CD4-positive, alpha-beta T cell treated with Interleukin-6 at 100 ng/mL for 8 hours (primary cell): ENCODE results near the gene CUEDC1.
"Not testable (repeated sequence)": the region's sequence is repeated elsewhere in the genome, so short reads cannot be mapped to it uniquely, and the experiment has no call there.

Source experiments
- DNase-seq: peaks from one replicate; pipeline ENCODE4 v3.0.0-alpha.2; 2020; ENCODE audit warnings: mixed read lengths, low spot score

CUEDC1 gene

DNA sequence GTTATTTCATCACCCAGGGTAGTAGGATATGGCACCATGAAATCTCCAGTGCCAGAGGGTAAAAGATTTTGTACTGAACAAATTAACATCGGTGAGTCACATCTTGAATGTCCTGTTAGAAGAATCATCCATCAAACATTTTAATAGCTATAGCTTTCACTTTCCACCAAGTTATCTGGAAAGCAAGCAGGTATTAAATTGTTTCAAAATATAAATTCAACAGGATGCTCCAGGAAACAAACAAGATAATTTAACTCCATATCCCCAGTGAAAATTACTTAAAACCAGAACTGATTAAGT, 30.4 kb upstream of the CUEDC1 start:
- no peak for DNase-seq

DNA sequence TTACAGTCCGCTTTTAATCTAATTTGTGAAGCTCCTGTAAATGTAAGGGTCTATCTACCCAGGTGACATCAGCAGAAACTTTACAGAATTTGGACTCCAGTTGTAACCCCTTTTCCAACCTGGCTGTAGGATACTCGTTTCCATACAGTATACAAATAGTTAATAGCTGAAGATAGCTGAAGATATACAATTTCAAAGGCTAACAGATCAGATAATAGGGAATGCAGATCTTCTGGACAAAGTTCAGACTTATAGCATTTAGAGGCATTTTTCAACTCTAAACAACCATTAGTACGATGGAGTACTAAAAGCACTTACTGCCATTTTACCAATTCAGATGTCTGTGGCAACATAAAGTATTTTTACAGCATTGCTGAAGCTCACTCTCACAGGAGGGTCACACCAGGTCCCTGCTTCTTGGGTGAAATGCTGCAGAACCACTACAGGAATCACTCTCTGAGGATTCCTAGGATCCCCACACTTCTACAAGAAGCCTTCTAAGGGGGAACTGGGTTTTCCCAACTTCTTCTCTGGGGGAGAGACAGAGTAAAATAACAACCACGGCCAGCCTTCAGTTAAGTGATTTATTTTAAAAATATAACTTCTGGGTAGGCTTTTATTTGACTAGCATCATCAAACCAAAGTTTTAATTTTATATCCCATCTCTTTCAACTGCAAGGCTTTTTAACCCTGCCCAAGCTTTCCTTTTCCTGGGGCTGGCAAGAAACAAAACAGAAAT, 29.9 kb upstream of the CUEDC1 start:
- DNase-seq = no peak

DNA sequence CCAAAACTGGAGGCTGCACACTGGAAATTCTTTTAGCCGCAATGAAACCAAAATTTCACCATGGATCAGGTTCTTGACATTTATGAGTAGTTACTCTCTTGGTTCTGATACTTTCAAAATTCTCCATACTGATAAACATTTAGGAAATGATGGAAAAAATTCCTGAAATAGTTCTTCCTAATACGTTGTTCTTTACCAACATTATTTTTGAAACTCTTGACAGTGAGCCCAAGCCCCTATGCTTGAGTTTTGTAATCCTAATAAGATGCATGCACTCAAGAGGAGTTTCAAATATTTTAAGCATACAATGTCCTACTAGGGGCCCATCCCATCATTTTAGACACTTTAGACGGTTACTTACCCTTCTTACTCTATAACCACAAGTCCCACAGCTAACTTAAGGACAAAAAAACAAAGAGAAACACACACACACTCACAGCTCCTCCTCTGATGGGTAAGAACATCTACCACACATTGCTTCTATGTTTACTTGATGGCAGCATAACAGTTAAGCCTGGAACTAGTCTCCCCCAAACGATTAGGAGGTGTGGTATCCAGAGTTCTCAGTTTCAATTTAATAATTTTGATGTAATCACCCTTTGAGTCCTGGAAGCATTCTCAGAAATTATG, 29.2 kb upstream of the CUEDC1 start:
- DNase-seq = no peak

DNA sequence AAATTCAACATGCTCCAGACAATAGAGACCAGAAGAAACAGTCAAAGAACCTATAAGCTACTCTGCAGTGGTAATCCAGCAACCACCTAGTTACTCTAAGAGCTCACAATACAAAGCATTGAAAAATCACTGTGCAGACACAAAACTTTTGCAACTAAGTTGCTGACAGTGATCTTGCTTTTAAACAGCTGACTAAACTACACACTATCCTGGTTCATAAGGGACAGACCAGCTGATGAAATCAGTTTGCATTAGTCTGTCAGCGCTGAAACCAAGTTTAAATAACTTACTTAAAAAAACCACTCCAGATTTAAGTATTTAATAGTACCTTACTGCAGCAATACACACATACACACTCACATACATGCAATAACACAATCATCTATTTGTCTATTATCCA, 28.2 kb upstream of the CUEDC1 start:
- no peak for DNase-seq

DNA sequence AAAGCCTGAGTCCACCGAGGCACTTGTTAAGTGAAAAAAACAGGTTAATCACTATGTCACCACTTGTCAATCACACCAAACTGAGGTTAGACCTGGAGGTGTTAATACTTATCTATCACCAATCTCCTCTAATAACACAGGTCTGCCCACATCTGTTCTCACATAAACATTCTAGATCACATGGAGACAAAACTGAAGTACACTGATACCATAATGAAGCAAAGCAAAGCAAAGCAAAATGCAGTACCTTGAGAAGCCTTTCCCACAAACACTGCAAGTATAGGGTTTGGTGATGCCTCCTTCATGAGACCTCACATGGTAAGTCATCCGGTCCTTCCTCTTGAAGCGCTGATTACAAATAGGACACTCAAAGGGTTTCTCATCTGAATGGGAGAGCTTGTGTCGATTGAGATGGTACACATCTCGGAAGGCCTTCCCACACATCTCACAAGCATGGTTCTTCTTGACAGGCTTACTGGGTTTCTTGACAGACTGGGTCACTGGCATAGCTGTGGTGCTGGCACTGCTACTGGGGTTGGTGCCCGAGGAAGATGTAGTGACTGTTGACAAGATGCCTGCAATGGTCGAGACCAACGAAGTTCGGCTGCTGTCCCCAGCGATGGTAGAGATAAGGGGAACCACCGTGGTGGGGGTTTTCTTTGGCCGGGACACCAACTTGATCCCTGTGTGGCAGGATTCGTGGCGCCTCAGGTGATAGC, 27.4 kb upstream of the CUEDC1 start:
- no peak for DNase-seq

DNA sequence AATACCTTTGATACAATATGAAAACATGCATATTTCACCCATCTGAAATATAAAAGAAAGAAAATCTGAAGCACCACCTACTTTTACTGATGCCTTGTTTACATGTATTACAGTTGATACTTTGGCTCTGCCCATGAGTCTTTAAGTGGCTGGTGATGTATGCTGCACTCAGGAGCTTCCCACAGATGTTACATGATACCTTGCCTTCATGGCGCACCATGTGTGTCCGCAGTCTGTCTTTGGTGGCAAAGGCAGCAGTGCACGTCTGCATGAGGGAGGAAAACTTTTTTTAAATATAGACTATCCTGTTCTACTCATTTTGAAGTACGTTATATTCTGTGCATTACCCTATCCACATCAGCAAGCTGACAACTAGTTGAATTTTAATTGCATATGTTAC, 25.3 kb upstream of the CUEDC1 start:
- no peak for DNase-seq

DNA sequence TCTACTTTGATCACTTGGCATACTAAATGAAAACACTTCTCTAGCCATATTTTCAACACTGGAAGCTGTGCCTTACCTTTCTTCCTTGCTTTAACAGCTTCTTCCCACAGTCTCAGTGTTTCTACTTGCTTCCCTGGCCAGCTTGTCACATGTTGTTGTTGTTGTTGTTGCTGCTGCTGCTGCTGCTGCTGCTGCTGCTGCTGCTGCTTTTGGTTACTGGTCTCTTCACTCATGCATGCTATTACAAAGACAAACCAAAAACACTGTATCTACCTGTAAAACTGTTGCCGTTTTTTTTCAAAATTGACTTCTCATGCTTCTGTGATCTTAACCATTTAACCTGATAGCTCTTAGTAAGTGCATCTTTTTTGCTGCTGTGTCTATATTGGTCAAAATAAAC, 23.9 kb upstream of the CUEDC1 start:
- DNase-seq = no peak

DNA sequence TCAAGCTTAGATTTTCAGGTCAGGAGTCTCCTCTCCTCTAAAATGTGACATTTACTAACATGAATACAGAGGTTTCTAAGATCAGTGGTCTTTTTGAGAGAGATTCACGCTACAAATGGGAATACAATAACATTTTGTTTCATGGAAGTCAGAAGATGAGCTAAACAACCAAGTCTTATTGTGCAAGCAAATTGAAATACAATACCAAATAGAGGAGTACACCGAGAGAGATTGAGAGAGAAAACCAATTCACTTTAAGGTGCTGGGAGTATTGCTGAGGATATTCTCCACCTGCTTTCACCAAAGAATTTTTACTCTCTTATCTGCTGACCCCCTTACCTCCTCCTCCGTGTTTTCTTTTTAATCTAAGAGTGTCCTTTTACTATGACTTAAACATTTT, 21.4 kb upstream of the CUEDC1 start:
- no peak for DNase-seq

DNA sequence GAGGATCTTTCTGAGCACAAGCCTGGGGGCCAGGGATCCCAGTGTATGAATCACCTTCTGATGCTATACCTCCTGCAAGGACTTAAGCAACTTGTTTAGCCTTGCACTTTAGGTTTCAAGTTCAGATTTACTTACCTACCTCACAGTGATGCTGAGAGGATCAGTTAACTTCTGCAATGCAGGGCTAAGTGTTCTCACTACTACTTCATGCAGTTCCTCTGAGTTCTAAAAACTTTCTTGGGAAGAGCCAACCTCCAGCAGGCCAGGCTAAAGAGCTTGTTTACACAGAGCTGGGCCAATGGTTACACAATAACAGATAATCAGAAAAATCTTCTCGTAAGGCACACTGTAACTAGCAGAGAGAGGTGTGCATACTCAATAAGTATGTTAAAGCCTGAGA, 19.8 kb upstream of the CUEDC1 start:
- DNase-seq = no peak

DNA sequence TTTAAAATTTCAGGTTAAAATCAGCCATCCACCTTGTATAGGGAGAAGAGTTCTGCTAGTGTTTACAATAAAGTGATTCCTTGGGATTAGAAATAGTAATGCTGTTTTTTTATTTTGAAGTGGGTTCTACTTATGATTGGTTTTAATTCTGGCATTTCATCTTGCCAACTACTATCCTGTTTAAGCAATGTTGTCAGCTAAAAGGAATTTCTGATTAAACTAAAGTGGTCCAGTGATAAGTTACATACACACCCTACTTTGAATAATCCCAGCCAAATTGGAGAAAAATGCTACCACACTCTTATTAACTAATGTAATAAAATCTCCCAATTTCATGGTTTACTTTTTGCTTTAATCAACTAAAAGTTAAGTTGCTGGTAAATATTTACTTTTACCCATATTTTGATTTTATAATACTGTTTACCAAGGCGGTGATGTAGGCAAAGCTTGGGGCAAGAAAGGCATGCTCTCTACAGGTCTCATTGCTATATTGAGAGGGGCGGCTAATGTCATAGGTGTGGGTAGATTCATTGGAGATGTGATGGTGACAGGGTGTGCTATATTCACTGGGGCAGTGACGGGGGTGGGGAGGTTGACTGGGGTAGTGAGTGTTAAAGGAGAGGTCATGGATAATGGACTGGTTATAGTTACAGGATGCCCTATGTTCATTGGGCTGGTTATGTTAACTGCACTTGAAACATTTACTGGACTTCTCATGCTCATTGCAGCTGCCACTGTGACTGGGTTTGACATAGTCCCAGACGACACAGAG, 19.0 kb upstream of the CUEDC1 start:
- not testable (repeated sequence) for DNase-seq

DNA sequence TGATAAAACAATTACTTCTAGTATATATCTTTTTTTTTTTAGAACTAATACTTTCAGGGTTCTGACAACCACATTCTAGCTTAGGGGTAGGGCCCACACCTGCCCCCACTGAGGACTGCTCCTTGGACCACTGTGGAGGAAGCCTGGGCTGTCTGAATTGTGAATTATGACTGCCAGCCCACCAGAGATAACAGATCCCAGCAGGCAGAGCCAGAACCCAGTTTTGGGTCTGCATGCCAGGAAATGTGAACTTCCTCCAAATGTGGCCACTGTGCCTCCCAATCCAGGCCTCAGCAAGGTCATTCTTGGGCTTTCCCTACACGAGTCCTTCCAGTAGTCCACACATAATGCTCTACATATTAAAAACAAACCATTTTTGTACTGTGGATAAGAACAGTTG, 16.9 kb upstream of the CUEDC1 start:
- no peak for DNase-seq

DNA sequence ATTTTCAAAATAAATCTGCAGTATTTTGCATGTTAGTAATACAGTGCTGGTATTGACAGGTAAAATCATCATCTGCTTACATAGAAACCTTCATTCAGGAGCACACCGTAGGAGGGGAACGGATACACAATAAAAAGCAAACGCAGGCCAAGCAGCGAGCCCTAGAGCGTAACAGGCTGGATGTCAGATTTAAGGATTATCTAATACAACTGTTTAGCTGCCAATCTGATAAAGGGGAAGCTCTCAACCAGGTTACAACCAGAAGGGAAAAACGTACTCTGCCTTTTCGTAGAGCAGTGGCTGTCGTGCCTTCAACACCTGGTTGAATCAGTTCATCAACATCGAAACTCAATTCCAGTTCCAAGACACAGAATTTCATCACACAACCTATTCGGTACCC, 16.4 kb upstream of the CUEDC1 start:
- DNase-seq = no peak

DNA sequence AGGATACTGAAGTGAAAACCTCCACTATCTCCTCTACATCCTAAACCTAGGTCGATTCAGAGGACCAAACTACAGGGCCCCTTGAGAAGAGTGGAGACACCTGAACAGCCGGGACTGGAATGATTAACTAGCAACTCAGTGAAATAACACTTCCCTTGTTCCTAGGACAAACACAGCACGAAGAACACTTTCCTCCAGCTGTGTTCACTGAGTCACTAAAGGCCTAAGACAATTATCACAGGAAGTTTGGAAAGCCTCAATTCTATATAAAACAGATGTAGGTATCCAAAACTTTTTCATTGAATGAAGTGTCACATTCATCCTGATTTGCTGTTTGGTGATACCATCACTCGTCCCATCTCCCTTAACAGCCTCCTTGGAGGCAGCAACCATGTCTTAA, 15.5 kb upstream of the CUEDC1 start:
- no peak for DNase-seq

DNA sequence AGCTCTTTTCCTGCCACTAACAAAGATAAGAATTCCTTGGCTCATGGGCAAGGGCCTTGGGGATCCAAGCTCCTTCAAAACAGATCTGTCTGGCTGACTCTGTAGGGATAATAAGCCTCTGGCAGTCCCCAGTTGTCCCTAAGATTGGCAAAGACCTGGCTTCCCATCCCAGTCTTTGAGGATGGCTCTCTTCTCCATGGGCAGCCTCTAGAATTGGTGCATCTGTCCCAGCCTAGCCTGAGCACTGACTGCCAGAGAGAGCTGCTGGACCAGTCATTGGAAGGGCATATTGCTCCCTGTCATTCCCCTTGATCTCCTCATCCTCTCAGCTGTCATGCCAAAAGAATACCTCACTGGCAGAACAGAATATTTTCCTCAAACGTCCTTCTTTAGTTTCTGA, 13.2 kb upstream of the CUEDC1 start:
- no peak for DNase-seq

DNA sequence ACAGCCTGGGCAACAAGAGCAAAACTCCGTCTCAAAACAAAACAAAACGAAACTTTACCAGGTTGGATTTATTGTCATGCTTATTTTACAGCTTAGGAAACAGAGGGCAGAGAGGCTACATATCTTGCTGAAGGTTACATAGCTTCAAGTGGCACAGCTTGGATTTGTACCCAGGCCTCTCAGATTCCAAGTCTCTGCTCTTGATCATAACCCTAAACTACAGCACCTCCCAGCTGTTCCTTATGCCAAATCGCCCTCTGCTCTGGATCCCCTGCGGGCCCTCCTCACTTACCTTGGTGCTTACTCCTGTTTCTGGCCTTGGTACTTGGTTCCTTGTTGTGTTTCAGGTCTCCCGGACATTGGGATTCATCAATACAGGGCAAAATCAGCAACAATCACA, 11.7 kb upstream of the CUEDC1 start:
- DNase-seq = no peak

DNA sequence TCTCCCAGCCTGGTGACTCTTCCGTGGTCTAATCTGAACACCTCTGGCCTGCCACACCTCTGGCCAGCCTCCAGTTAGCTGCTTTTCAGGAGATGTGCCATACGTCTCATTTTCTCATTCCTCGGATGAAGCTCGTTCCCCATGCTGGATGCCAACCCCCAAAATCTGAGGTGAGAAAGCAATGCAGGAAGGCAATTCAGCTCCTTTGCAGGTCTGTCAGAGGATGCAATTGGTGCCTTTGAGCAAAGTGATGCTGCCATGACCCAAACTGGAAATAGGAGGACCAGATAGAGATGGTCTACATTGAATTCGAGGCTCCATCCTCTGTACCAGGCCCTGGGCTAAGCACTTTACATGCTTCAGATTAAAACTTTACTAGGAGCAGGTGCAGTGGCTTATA, 11.0 kb upstream of the CUEDC1 start:
- no peak for DNase-seq

DNA sequence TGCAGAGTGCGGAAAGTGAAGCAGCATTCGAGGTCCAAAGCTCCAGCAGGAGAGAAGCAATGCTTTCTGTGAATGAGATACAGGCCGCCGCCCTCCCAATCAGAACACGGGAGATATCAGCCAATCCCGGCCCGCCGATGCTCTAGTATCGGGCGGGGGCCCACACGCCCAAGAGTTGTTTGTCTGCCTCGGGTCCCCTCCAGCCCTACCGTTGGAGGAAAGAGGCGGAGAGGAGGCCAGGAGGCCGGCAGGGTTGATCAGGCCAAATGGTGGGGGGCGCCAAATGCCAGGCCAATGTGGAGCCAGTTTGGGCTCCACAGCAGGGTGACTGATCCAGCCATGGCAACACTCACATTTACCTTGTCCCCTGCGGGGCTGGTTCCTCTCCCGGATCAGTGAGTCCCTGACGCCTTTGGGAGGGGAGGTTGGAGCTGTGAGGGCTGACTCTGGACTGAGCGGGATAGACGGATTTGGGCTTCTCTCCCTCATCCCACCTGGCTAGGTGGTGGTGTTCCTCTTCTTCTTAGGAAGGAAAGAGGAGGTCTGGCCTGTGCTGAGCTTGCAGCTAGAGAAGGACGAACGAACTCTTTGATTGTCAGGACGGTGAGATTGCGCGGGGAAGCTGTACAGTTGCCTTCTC, 10.4 kb upstream of the CUEDC1 start:
- DNase-seq = no peak

DNA sequence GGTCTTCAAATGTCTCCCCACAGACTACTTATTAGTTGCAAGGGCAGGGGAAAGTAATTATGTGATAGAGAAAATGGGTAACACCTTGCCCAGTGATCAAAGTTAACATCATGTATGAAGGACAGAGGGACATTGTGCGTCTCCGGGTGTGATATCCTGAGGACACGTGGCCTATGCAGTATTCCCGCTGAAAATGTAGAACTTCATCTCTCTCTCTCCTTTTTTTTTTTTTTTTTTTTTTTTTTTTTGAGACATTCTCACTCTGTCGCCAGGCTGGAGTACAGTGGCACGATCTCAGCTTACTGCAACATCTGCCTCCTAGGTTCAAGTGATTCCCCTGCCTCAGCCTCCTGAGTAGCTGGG, 7.9 kb upstream of the CUEDC1 start:
- DNase-seq = no peak

DNA sequence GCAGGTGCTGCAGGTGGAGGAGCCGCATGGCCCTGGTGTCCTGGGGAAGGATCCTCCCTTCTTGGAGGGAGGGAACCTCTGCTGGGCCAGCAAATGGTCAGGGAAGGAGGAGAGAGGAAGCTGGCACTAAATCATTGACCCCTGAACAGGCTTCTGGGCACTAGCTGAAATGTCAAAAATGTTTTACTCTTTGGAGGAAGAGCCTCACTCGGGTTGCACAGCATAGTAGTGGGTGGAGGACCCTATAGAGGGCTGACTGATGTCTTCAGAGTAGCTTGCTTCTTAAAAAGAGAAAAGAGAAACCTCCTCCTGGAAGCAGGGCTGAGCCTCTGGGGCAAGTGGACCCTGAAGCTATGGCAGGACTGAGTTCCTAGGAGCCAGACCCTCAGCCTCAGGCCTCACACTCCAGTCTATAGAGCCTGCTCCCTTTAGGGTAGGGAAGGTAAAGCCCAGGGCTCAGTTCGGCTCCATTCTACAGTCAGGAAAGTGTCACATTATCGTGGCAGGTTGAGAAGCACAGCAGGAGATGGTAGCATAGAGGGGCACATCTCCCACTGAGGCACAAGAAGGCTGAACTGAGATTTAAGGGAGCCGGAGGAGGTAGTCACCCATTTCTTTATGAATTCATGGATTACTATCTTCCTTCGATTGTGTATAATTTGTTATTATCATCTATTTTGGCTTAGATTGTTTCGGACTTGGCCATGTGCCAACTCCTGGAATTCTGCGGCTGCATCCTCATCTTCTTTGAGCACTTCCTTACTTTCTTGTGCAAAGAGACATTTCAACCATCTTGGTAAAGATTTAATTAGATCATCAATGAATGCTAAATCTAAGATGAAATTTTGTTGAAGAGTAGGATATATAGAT, 7.3 kb upstream of the CUEDC1 start:
- no peak for DNase-seq

DNA sequence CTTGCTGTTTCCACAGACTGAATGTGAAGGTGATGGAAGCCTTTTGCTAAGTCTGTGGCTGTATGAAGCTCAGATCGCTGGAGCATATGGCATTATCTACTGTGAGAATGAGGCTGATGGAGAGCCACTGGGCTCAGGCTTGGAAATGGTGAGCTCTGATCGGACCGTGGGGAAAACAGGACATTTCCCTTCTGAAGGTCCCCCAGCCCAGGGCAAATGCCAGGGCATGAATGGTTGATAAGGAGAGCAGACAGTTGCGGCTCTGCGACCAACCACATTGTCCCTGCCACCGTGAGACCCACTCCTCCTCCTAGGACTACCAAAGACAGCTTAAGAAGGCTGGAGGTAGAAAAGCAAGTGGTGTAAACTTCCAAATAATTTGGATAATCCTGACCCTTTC, 4.7 kb upstream of the CUEDC1 start:
- DNase-seq = no peak

DNA sequence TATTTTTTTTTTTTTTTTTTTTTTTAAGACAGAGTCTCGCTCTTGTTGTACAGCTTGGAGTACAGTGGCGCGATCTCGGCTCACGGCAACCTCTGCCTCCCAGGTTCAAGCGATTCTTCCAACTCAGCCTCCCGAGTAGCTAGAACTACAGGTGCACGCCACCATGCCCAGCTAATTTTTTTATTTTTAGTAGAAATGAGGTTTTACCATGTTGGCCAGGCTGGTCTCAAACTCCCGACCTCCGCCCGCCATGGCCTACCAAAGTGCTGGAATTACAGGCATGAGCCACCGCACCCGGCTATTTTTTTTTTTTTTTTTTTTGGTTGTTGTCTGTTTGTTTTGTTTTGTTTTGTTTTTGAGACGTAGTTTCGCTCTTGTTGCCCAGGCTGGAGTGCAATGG, 3.2 kb upstream of the CUEDC1 start:
- DNase-seq = not testable (repeated sequence)

DNA sequence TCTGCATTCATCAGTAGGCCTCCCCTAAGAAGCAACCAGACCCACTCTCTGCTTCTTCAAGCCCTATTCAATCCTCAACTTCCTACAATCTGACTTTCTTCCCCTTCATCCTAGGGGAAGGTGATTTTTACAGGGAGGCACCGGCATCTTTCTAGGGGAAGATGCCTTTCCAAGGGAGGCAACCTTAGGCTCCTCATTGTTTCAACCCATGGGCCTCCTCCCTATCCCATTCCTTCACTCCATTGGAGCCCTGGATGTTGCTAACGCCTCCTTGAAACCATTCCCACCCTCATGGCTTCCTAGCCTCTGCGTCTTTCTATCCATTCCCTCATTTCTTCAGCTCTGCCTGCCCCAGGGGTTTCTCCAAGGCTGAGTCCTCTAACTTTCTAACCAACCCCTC, 2.7 kb upstream of the CUEDC1 start:
- DNase-seq = no peak
